ENCODE data around the gene SLC38A11.
"Not testable (repeated sequence)": the region's sequence is repeated elsewhere in the genome, so short reads cannot be mapped to it uniquely, and the experiment has no call there.

Gene SLC38A11

DNA sequence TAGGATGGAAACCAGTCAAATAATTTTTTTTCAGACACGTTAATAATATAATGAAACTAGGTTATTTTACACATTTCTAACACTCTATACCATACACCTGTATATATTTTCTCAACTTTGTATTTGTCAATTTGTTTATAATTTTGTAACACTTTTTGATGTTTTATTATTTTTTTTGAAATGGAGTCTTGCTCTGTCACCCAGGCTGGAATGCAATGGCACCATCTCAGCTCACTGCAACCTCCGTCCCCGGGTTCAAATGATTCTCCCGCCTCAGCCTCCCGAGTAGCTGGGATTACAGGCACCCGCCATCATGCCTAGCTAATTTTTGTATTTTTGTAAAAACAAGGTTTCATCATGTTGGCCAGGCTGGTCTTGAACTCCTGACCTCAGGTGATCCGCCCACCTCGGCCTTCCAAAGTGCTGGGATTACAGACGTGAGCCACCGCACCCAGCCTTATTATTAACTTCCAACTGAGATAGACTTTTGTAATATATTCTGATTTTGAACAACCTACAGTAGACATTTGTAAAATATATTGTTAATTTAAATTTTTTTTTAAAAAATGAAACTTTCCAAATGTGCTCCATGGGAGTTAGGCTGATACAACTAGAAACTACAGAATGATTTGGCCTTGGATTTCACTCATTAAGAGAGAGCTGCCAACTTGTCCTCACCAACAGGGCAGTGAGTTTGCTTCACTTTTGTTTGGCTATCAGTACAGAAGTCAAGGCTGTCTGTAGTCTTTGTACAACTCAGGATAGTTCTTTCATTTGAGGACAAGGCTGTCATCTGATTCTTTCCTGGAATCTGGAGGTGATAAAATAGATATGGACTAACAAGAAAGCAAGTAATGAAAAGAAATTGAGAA is 79.8 kb downstream of the SLC38A11 start:
- no peak for DNase-seq

DNA sequence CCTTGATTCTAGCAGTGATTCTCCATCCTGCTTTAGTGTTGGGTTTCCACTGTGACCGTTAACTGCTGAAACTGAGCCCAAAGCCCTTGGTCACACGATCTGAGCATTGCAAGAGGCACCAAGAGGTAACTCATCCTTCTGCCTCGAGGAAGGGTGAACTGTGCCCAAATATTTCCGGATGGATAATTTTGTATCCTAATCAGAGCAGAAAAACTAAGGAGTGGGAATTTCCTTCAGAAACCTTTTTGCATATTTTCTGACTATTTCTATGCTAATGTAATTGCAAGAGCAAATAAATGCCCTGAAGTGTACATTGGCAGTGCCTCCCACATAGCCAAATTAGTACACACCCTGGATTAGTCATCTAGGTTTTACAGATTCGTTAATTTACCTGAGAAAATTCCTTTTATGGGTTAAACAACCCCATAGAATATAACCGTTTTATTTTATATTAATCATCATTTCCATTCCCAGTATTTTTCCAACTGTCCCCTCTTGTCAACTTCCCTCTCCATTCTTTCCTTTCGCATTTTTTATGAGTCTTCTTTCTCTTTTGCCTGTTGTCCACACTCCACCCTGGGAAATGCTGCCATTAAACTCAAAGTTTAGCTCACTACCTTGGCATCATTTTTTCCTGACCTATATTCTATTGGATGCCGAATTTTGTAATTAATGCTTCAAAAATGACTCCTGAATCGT is 82.0 kb downstream of the SLC38A11 start:
- no peak for DNase-seq

DNA sequence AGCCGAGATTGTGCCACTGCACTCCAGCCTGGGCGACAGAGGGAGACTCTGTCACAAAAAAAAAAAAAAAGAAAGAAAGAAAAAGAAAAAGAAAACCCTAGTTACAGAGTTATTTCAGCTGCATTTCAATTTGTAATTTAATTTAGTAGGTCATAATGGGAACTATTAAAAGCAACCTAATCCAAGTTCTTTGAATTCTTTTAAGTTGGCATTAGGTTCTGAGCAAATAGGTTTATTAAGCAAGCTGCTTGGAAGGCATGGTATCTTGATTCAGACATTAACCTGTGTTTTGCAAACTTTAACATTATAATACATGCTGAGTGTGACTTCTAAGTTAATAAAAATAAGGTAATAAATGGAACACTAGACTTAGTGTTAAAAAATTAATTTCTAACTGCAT is 83.9 kb downstream of the SLC38A11 start:
- no peak for DNase-seq

DNA sequence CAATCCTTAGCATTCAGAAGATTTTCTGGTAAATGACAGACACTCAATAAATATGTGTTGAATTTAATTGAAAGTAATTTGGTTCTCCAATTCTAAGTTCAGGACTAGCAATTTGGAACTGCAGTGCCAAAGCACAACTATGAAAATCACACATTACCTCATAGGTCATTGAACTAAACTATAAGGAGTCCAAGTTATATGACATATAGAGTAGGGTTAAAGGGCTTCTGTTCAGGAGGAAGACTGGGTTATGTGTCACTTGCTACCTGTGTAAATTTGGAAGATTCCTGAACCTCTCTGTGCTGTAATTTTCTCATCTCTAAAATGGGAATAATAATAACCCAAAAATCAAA is 85.9 kb downstream of the SLC38A11 start:
- DNase-seq: no peak

DNA sequence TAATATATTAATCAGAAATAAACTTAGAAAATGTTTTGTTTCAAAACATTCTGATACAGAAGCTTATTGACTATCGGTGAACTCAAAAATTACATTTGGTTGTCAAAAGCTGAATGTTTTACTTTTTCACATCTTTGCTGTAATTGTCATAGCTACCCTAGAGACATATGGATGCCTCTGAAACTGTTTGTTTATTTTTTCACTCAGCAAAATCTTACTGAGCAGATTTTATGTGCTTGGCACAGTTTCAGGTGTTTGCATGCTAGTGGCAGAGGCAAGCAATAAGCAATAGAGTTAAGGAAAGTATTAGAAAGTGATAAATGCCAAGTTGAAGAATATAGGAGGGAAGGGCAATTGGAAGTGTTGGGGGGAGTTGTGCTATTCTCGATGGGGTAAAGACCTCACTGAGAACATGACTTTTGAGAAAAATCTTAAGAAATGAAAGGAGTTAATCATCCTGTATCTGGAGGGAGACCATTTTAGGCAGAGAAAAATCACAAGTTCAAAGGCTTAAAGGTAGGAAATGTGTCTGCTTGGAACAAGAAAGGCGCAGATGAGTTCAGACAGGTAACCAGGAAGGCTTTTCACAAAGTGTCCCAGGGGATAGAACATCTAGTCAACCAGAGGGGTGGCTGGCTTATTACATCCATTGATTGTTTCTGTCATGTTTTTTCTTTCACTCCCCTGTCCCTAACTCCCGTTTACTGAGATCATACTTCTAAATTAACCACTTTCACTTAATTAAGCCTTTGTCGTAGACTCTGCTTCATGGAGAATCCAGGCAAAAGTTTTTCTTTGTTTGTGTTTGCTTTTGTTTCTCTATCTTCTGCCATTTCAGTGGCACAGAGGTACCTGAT is 86.5 kb downstream of the SLC38A11 start:
- DNase-seq: no peak

DNA sequence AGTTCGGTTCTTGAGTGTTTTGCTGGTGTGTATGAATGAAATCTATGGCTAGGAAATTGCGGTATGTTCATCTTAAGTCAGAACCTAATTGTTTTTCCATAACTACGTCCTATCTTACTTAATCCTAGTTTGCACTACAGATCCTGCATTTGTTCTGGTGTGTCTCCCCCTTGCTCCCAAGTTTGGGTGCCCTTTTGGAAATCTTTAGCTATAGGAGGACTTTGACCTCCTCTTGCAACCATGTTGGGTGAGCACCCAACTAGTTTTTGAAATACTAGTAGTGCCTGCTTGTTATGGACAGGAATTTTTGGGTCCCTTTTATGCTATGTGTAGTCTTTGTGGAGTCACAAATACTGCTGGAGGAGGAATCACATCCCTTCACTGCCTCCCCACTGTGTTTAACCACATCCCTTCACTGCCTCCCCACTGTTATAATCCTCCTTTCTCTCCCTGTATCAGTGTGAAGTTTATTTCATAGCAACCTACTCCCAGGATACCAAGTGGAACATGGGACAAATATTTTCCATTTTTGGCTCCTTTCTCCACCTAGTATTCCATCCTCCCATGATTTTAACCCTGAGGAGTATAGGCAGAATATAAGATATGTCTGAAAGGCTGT is 87.4 kb downstream of the SLC38A11 start:
- no peak for DNase-seq

DNA sequence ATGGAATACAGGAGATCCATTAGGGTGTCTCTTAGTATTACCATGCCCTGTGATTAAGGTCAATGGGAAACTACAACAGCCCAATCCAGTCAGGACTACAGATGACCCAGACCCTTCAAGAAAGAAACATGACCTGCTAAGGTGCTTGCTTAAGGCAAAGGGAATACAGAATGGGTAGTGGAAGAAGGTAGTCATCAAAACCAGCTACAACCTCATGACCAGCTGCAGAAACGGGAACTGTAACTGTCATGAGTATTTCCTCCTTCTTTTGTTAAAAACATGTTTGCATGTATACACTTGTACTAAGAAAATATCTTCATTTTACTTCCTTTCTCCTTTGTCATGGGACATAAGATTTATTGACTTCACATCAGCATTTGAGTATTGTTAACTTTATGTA is 88.9 kb downstream of the SLC38A11 start:
- DNase-seq: not testable (repeated sequence)

DNA sequence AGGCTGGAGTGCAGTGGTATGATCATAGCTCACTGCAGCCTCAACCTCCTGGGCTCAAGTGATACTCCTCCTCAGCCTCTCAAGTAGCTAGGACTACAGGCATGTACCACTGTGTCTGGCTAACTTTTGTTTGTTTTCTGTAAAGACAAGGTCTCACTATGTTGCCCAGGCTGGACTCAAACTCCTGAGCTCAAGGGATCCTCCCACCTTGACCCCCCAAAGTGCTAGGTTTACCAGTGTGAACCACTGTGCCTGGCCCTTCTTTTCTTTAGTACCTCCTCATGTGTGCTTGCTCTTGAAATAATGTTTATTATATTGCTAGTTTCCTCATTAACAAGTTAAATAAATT is 94.7 kb downstream of the SLC38A11 start:
- DNase-seq: no peak

DNA sequence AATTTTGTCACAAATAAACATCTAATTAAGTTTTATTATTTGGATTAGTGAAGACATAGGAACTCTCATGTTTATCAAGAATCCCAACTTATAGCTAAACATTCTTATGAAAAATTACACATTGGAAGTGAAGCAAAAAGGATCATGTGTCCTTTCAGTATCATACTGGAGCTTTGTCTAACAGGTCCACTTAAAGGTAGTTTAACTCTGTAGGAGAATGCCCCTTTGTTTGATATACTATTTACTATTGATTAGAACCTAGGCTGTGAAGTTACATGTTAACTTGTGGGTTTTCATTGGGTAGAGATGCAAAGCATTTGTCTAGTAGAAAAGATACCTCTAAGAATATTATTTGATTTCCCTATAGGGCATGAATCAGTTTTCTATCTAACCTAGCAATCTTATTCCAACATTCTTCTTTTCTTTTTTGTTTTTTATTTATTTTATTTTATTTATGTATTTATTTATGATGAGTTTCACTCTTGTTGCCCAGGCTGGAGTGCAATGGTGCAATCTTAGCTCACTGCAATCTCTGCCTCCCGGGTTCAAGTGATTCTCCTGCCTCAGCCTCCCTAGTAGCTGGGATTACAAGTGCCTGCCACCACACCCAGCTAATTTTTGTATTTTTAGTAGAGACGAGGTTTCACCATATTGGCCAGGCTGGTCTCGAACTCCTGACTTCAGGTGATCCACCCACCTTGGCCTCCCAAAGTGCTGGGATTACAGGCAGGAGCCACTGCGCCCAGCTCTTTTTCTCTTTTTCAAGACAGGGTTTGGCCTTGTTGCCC is 95.2 kb downstream of the SLC38A11 start:
- DNase-seq: not testable (repeated sequence)

DNA sequence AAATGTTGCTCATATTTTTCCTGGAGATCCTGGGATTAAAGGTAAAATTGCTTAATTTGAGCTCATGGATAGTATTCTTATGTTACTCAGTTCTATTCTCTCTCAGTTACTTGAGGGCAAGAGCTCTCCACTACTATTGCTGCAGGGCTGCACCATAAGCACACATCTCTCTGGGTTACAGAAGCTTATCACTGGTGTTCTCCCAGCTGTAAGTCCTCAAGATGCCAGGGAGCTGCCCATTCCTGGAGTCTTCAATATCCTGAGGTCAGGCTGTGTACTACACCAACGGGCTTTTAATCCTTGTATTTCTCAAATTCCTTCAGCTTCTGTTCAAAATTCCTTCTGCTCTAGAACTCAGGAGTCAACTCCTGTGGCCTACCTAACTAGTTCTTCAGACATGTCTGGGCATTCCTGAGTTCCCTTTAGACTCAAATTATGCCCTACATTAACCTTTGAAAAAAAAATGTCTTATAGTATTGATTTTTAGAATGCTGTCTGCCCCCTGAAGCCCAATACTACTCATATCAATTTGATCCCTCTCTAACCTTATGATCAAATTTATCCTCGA is 96.0 kb downstream of the SLC38A11 start:
- no peak for DNase-seq

DNA sequence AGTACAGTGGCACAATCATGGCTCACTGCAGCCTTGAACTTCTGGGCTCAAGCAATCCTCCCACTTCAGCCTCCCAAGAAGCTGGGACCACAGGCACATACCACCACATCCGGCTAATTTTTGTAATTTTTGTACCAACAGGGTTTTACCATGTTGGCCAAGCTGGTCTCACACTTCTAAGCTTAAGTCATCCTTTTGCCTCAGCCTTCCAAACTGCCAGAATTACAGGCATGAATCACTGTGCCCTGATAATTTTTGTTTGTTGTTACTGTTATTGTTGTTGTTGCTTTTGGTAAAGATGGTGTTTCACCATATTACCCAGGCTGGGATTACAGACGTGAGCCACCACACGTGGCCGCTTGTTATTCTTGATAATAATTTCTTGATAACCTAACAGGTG is 103.2 kb downstream of the SLC38A11 start:
- no peak for DNase-seq

DNA sequence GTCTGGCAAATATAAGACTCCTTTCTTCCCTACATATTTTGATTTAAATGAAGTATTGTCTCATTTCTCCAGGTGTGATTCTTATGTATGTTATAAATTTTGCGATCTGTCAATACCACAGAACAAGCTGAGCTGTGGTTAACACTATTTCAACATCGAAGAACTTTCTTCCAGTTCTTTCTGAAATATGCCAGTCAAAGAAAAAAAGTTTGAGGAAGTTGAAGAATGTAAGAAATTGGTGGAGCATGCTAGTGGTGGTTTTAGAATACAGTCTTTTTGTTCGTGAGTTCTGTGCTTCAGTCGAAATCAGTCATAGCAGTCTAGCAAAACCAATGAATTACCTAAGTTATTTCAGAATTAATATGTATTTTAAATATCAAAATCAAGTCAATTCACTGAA is 105.1 kb downstream of the SLC38A11 start:
- DNase-seq: no peak

DNA sequence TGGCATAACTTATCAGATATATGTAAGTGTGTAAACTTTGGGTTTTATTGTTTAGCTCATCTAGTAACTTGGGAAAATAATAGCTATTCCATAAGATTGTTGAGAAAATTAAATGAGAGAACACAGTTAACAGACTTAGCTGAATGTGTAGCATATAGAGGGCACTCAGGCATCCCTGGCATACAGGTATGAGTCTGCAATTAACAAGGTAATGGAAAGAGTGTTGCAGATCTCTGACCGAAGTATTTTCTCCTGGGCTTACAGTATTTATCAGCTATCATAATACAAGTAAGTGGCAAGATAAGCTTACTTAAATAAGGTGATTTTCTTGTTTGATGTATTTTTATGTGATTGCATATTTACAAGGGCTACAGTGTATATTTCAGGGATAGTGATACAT is 105.8 kb downstream of the SLC38A11 start:
- no peak for DNase-seq

DNA sequence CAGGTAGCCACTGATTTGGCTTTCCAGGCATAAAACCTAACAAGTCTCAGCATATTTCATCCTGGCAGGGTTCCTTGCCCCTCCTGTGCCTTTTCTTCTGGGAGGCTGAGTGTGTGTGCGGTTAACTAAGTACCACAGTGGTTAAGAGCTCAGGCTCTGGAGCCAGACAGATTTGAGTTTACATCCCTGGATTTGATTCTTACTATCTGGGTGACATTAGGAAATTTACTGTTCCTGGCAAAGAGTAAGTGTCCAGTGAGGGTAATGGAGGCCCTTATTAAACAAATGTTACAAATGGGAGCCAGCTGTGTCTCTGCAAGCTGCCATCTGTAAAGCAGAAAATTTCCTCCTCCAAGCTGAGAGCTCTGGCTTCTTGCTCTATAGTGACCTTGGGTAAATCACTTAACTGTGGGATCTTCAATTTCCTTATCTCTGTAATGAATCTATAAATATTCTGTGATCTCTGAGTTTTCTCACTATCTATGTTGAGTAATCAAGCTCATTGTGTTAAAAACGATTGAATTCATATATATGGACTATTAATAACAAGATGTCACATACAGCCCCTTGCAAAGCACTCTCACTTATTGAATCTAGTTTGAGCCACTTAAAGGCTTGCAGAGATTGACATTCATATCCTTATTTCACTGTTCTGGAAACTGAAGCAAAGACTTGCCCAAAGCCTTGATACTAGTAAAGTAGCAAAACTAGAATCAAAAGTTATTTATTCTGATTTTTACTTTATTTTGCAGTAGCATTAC is 107.2 kb downstream of the SLC38A11 start:
- no peak for DNase-seq

DNA sequence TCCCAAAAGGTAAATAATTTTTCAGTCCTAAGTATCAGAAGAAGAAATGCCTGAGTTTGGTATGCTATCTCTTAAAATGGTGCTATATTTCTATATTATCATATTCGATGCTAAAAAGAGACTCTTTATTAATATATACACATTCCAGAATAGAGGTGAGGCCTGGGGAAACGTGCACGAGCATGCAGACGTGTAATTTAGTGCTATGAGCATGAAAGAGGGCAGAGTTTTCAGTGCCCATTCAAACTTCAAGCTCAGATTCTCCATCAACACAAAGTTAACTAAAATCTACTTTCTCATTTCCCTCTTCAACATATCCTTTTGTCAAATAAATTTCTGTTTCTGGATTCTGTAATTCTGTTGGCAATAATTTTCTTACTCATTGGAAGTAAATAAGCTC is 108.0 kb downstream of the SLC38A11 start:
- DNase-seq: no peak

DNA sequence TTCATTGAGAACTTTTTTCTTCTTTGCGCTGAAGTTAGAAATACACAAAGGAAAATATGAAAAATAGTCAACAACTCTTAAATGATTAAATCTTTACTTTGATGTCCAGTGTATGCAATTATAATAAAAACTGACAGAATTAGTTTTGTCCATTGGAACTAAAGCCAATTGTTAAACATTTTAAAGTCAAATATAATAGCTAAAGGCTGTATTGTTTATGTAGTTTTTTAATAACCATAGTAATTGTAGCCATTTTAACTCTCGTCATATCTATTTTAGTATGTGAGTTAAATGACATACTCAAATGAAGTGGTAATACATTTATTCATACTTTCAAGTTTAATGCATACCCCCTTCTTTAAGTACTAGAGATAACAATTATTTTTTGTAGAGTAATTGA is 109.0 kb downstream of the SLC38A11 start:
- no peak for DNase-seq
